PFSK-1 (cell line): ENCODE results near the gene CD276.

Experiments
- FOXP2 ChIP-seq: optimal IDR thresholded peaks from 2 replicates; pipeline ENCODE3; 2011; ENCODE audit warnings: borderline replicate concordance, control low read depth, inconsistent platforms; ENCODE audit not compliant: insufficient read depth; ENCODE audit errors: extremely low read length, extremely low read depth
- POLR2AphosphoS5 ChIP-seq: IDR thresholded peaks from 2 replicates; pipeline ENCODE4 v1.6.1; 2012; ENCODE audit warnings: low read depth, mild to moderate bottlenecking, control low read depth, low read length, moderate library complexity
- REST ChIP-seq, 2 experiments: IDR thresholded peaks; 2 replicates each; pipeline versions ENCODE4 v1.6.1 to v1.8.0; 2011 to 2012; ENCODE audit warnings: low read depth in 2 of 2, low read length in 2 of 2, control low read depth in 1 of 2, inconsistent platforms in 1 of 2, mild to moderate bottlenecking in 1 of 2, moderate library complexity in 1 of 2; ENCODE audit not compliant: insufficient read depth in 1 of 2
- SIN3A ChIP-seq: IDR thresholded peaks from 2 replicates; pipeline ENCODE4 v1.6.1; 2012; ENCODE audit warnings: mild to moderate bottlenecking, low read length, moderate library complexity, borderline replicate concordance; ENCODE audit not compliant: insufficient read depth
- TAF1 ChIP-seq: IDR thresholded peaks from 2 replicates; pipeline ENCODE4 v1.6.1; 2012; ENCODE audit warnings: low read length, control low read depth, borderline replicate concordance; ENCODE audit not compliant: insufficient read depth

Gene CD276

GRCh38 chr15:73755946-73756345, 71.8 kb downstream of the CD276 start:
- no peak for TF ChIP-seq FOXP2
- no peak for TF ChIP-seq TAF1
- TF ChIP-seq POLR2AphosphoS5: no peak
- no peak for TF ChIP-seq REST (IDR thresholded peaks at IDR 0.05; ENCODE audit: insufficient read depth in 1 of 2, low read depth in 2 of 2, low read length in 2 of 2)
- TF ChIP-seq SIN3A: no peak

- TF ChIP-seq SIN3A: no peak
Observed at GRCh38 chr15:73756390-73756789, 72.2 kb downstream of the CD276 start.

- TF ChIP-seq SIN3A: no peak
- TF ChIP-seq REST (IDR thresholded peaks at IDR 0.05; ENCODE audit: insufficient read depth in 1 of 2, low read depth in 2 of 2, low read length in 2 of 2): no peak
- TF ChIP-seq TAF1: no peak
- no peak for TF ChIP-seq FOXP2
- TF ChIP-seq POLR2AphosphoS5: no peak
Observed at GRCh38 chr15:73756947-73757513, 72.8 kb downstream of the CD276 start.

- TF ChIP-seq REST (IDR thresholded peaks at IDR 0.05; ENCODE audit: insufficient read depth in 1 of 2, low read depth in 2 of 2, low read length in 2 of 2) (no peak), POLR2AphosphoS5 (no peak), FOXP2 (no peak), TAF1 (no peak), SIN3A (no peak)
Observed at GRCh38 chr15:73757571-73757970, 73.4 kb downstream of the CD276 start.

GRCh38 chr15:73758461-73758860, 74.3 kb downstream of the CD276 start:
- TF ChIP-seq POLR2AphosphoS5 (no peak), SIN3A (no peak), TAF1 (no peak), FOXP2 (no peak), REST (IDR thresholded peaks at IDR 0.05; ENCODE audit: insufficient read depth in 1 of 2, low read depth in 2 of 2, low read length in 2 of 2) (no peak)
